Activated CD4-positive, alpha-beta memory T cell treated with anti-CD3 and anti-CD28 coated beads for 36 hours (primary cell): Measurements from ENCODE around the gene SLC44A1. TPM values are rescaled to one million over a fixed set of nuclear protein-coding genes. Genes with fewer than 3 reads are reported as not detected.
A peak's percentile ranks its signal among the peaks of the same experiment; 100 is the strongest.

Source experiments
- CTCF ChIA-PET: fragments of 350-600 bp; sonication (Branson Sonifier 250); formaldehyde crosslinking; loops from one replicate; lab custom pipeline; 2021; ENCODE audit warnings: antibody characterized with exemption, inconsistent platforms; lab: Charles Lee
- POLR2A ChIA-PET: fragments of 350-600 bp; sonication (Branson Sonifier 250); formaldehyde crosslinking; loops from one replicate; lab custom pipeline; 2021; ENCODE audit warnings: antibody characterized with exemption; lab: Charles Lee
- DNase-seq: peaks from one replicate; pipeline ENCODE4 v3.0.0-alpha.2; 2020
- H3K27ac Mint-ChIP-seq: one replicate; pipeline ENCODE4 v1.8.0; 2021; ENCODE audit warnings: mixed read lengths
- H3K27me3 Mint-ChIP-seq: one replicate; pipeline ENCODE4 v1.8.0; 2021; ENCODE audit warnings: mixed read lengths
- H3K36me3 Mint-ChIP-seq: one replicate; pipeline ENCODE4 v1.8.0; 2021; ENCODE audit warnings: mixed read lengths
- H3K4me1 Mint-ChIP-seq: one replicate; pipeline ENCODE4 v1.8.0; 2021; ENCODE audit warnings: low read depth, mixed read lengths
- H3K4me3 Mint-ChIP-seq: one replicate; pipeline ENCODE4 v1.8.0; 2021; ENCODE audit warnings: mild to moderate bottlenecking, mixed read lengths
- H3K9me3 Mint-ChIP-seq: one replicate; pipeline ENCODE4 v1.8.0; 2021; ENCODE audit warnings: mixed read lengths
- intact Hi-C: fragments of 100-400 bp; cut with micrococcal nuclease; formaldehyde crosslinking; loops from one replicate; pipeline ENCODE4 v1.15.1; 2023
- total RNA-seq, 2 experiments: library from RNA; stranded (reverse); gene quantifications; one replicate each; pipeline ENCODE4 v1.2.3, GENCODE V29; 2021

The SLC44A1 gene
- total RNA-seq, 2 experiments from 2014 or later: 11.8 to 12.2 TPM

DNA sequence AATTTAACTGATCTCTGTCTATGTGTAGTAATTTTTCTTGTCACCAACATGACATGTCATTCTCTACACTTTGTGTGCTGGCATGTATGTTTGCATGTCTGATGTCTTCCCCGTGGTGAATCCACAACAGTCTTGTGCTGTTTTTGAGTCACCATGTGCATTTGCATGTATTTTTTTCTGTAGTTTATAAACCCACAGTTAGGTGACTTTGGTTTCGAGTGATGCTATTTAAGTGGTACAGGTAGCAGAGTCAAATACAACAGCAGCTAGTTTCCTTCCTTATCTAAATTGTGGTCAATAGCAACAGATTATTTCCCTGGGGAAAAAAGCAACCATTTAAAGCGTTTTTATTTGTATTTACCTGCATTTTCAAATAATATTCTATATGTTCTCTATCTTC lies 113.5 kb downstream of the SLC44A1 start:
- POLR2A ChIA-PET: interaction anchor here (1.3 kb wide), 1 partner anchor 113 kb away, joined by 4 read pairs; the partner anchor contains the start of gene SLC44A1
- no peak overlapping the region for H3K4me3 Mint-ChIP-seq
- no peak for DNase-seq
- intact Hi-C loops: no loop called here
- CTCF ChIA-PET: interaction anchor here (1.2 kb wide), 1 partner anchor 58 kb away, joined by 4 read pairs; no protein-coding TSS in a partner anchor
- H3K4me1 Mint-ChIP-seq: peaks cover 13% of the 10 kb centered on the region
- no peak overlapping the region for H3K27ac Mint-ChIP-seq
- H3K9me3 Mint-ChIP-seq: no peaks in the 10 kb centered on the region
- H3K36me3 Mint-ChIP-seq: peaks cover 8% of the 10 kb centered on the region
- H3K27me3 Mint-ChIP-seq: no peaks in the 10 kb centered on the region

DNA sequence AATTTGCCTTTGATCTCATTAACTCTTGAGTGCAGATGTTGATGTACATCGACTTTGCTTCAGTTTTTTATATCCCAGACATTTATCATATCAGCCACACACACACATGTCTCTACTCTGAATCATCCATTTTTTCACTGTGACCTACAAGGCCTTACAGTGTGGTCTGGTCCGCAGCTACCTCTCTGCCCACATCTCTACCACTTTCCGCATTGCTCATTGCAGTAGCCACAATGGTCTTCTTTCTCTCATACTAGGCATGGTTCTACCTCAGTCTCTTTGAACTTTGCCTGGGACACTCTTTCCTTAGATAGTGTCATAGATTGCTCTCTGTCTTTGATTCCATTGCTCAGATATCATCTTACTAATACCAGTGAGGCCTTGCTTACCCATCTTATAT lies 115.4 kb downstream of the SLC44A1 start:
- intact Hi-C loops: loop anchor here (1.0 to 2.0 kb wide), 3 partner anchors 45 to 182 kb away; partner anchors contain the start of gene SLC44A1
- Mint-ChIP-seq H3K27me3 (no peaks in the 10 kb centered on the region), H3K4me3 (no peak overlapping the region), H3K36me3 (peaks cover 10% of the 10 kb centered on the region), H3K4me1 (peaks cover 13% of the 10 kb centered on the region), H3K9me3 (no peaks in the 10 kb centered on the region), H3K27ac (no peak overlapping the region)
- ChIA-PET POLR2A (interaction anchor here (0.7 to 2.8 kb wide), 4 partner anchors 11 to 115 kb away, joined by 3 to 7 read pairs (median 5); partner anchors contain the start of gene SLC44A1), CTCF (interaction anchor here (0.8 to 1.5 kb wide), 5 partner anchors 38 to 498 kb away, joined by 3 to 5 read pairs (median 3); partner anchors contain the start of gene SLC44A1)
- DNase-seq: peak; percentile 84

DNA sequence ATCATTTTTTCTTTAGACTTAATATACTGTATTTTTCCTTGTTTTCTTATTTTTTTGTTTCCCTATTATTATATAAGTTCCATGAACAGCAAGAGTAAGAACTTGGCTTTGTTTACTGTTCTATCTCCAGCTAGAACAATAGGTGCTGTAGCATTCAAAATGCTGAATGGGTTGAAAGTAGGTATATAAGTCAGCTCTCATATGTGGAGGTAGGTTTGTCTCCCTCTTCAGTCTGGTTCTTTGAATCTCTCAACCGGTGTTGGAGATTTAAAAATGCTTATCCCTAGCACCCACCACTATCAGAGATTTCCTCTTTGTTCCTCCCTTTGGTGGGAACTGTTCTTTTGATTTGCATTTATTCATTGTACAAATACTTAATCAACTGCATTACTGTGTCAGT lies 115.9 kb downstream of the SLC44A1 start:
- H3K36me3 Mint-ChIP-seq: peaks cover 10% of the 10 kb centered on the region
- no peaks in the 10 kb centered on the region for H3K27me3 Mint-ChIP-seq
- H3K27ac Mint-ChIP-seq: no peak overlapping the region
- intact Hi-C loops: loop anchor here (1.0 to 2.0 kb wide), 3 partner anchors 44 to 182 kb away; partner anchors contain the start of gene SLC44A1
- no peaks in the 10 kb centered on the region for H3K9me3 Mint-ChIP-seq
- ChIA-PET CTCF (interaction anchor here (0.8 to 1.5 kb wide), 6 partner anchors 26 to 498 kb away, joined by 3 to 5 read pairs (median 3); partner anchors contain the start of gene SLC44A1), POLR2A (interaction anchor here (0.7 to 2.8 kb wide), 4 partner anchors 10 to 115 kb away, joined by 3 to 7 read pairs (median 5); partner anchors contain the start of gene SLC44A1)
- no peak overlapping the region for H3K4me3 Mint-ChIP-seq
- DNase-seq: no peak
- peaks cover 13% of the 10 kb centered on the region for H3K4me1 Mint-ChIP-seq

DNA sequence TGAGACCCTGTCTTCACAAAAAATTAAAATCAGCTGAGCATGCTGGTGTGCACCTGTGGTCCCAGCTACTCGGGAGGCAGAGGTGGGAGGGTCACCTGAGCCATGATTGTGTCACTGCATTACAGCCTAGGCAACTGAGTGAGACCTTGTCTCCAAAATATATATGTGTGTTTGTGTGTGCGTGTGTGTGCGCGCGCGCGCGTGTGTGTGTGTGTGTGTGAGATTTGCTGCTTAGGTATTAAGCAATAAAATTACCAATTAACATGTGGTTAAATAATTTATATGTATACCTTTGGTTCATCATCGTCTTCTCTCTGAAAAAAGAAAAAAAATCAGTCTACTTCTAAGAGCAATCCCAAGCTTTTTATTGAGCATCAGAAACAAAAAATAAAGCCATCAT lies 117.4 kb downstream of the SLC44A1 start:
- Mint-ChIP-seq H3K27me3 (no peaks in the 10 kb centered on the region), H3K4me3 (no peak overlapping the region), H3K36me3 (peaks cover 16% of the 10 kb centered on the region), H3K27ac (no peak overlapping the region), H3K9me3 (no peaks in the 10 kb centered on the region), H3K4me1 (peaks cover 10% of the 10 kb centered on the region)
- DNase-seq: no peak
- POLR2A ChIA-PET: interaction anchor here (2.8 kb wide), 1 partner anchor 117 kb away, joined by 7 read pairs; the partner anchor contains the start of gene SLC44A1
- intact Hi-C loops: loop anchor here (2.0 kb wide), 1 partner anchor 43 kb away; no protein-coding TSS in a partner anchor
- CTCF ChIA-PET: no interaction called here

DNA sequence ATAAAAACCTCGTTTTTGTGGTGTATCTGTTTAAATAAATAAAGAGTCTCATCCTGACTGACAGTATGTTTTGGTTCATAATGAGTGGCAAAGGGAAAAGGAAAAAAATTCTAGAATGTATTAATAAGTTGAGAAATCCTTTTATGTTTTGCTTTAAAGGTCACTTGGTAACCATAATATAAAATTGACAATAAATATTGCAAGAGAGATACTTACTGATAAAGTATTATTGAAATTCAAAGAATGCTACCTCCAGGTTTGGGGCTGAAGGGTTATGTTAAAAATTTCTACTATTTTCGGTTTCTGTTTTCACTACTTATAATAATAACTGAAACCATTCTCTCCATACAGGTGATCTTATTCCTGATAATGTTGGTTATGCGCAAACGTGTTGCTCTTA lies 118.0 kb downstream of the SLC44A1 start:
- ChIA-PET POLR2A (no interaction called here), CTCF (no interaction called here)
- intact Hi-C loops: no loop called here
- no peak overlapping the region for H3K4me3 Mint-ChIP-seq
- no peaks in the 10 kb centered on the region for H3K9me3 Mint-ChIP-seq
- H3K36me3 Mint-ChIP-seq: peaks cover 16% of the 10 kb centered on the region
- H3K27me3 Mint-ChIP-seq: no peaks in the 10 kb centered on the region
- H3K27ac Mint-ChIP-seq: no peak overlapping the region
- peaks cover 10% of the 10 kb centered on the region for H3K4me1 Mint-ChIP-seq
- no peak for DNase-seq

DNA sequence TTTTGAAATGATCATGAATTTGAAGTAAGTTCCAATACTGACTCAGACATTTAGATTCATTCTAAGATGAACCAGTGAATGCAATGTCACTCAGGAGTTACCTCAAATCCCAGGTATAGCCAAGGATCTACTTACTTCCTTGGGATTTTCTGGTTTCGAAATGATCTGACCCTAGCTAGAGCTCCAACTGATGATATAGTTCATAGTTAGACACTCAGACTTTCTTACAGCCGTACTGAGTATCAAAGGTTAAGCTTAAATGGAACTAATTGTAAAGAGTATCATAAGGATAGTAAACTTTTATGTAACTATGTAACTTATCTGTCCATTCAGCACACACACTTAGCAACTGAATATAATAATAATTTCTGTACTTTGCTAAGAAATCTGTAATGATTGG lies 119.4 kb downstream of the SLC44A1 start:
- intact Hi-C loops: no loop called here
- DNase-seq: no peak
- Mint-ChIP-seq H3K4me1 (peaks cover 10% of the 10 kb centered on the region), H3K27ac (no peak overlapping the region), H3K27me3 (no peaks in the 10 kb centered on the region), H3K9me3 (no peaks in the 10 kb centered on the region), H3K36me3 (peaks cover 16% of the 10 kb centered on the region), H3K4me3 (no peak overlapping the region)
- CTCF ChIA-PET: no interaction called here
- POLR2A ChIA-PET: no interaction called here

DNA sequence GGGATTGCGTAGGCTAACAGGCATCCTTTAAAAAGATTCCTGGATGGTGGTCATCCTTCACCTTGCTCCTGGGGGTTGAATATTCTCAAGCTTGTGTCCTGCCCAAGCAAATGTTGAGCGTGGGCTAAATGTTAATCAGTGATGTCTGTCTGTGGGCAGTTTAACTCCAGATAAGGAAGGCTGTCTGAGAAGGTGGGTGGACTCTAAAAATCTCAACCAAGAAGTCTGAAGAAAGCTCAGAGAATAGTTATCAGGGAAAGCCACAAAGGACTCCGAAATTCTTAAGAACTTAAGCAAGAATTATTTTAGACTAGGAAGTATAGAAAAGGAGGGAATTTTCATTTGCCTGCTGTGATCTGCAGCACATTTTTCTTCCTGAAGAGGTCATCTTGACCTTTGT lies 125.5 kb downstream of the SLC44A1 start:
- H3K9me3 Mint-ChIP-seq: no peaks in the 10 kb centered on the region
- H3K4me1 Mint-ChIP-seq: no peaks in the 10 kb centered on the region
- no peak overlapping the region for H3K4me3 Mint-ChIP-seq
- H3K27ac Mint-ChIP-seq: no peak overlapping the region
- H3K27me3 Mint-ChIP-seq: no peaks in the 10 kb centered on the region
- DNase-seq: no peak
- intact Hi-C loops: no loop called here
- H3K36me3 Mint-ChIP-seq: peaks cover 11% of the 10 kb centered on the region
- CTCF ChIA-PET: no interaction called here
- POLR2A ChIA-PET: interaction anchor here (0.6 kb wide), 1 partner anchor 71 kb away, joined by 3 read pairs; no protein-coding TSS in a partner anchor

DNA sequence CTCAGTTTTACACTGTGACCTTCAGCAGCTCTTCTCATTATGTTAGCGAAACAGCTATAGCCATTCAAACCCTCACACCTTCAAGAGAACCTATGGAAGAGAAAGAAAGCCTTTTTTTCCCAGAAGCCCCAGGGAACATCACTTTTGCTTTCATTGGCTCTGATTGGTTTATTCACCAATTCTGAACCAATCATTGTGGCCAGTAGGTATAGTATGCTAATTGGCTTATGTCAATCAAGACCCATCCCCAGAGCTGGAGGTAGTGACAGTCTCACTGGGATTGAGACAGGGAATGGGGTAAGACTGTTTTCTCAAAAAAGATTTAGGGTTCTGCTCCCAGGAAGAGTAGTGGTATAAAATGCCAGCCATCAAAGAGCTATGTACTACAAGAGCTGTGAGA lies 129.3 kb downstream of the SLC44A1 start:
- H3K36me3 Mint-ChIP-seq: peaks cover 8% of the 10 kb centered on the region
- POLR2A ChIA-PET: no interaction called here
- no peak overlapping the region for H3K4me3 Mint-ChIP-seq
- H3K9me3 Mint-ChIP-seq: no peaks in the 10 kb centered on the region
- no peaks in the 10 kb centered on the region for H3K4me1 Mint-ChIP-seq
- DNase-seq: no peak
- no peaks in the 10 kb centered on the region for H3K27me3 Mint-ChIP-seq
- H3K27ac Mint-ChIP-seq: no peak overlapping the region
- CTCF ChIA-PET: no interaction called here
- intact Hi-C loops: no loop called here

DNA sequence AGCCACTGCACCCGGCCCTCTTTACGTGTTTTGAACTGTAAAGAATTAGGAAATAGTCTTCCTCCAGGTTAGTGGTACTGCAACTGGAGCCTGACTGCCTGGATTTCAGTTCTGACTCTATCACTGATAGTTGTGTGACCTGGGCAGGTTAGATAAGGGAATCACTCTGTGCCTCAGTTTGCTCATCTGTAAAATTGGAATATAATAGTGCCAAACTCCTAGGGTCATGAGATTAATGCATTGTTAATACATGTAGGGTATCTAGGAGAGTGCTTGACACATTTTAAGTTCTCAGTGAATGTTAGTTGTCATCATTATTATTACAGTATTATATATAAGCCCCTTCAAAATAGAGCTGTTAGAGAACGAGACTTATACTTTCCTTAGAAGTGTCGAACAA lies 130.9 kb downstream of the SLC44A1 start:
- intact Hi-C loops: no loop called here
- Mint-ChIP-seq H3K4me3 (no peak overlapping the region), H3K27me3 (no peaks in the 10 kb centered on the region), H3K9me3 (no peaks in the 10 kb centered on the region), H3K27ac (no peak overlapping the region), H3K36me3 (peaks cover 8% of the 10 kb centered on the region), H3K4me1 (no peaks in the 10 kb centered on the region)
- ChIA-PET CTCF (no interaction called here), POLR2A (no interaction called here)
- no peak for DNase-seq

DNA sequence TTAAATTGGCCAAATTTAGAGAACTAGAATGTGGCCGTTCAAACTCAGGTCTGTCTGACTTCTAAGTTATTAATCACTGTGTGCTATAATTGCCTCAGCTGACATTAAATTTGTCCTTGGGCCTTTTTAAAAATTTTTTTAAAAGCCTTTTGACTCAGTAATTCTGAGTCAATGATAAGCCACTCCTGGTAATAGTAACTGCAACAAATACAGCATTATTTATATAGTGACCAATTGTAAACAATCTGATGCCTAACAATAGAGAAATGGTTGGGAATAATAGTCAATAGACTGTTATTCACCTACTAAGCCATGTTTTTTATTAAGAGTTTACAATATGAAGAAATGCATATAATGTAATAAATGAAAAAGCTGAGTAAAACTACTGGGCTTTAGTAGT lies 132.4 kb downstream of the SLC44A1 start:
- ChIA-PET CTCF (no interaction called here), POLR2A (no interaction called here)
- no peaks in the 10 kb centered on the region for H3K4me1 Mint-ChIP-seq
- no peak overlapping the region for H3K27ac Mint-ChIP-seq
- H3K4me3 Mint-ChIP-seq: no peak overlapping the region
- intact Hi-C loops: no loop called here
- no peak for DNase-seq
- peaks cover 6% of the 10 kb centered on the region for H3K36me3 Mint-ChIP-seq
- no peaks in the 10 kb centered on the region for H3K27me3 Mint-ChIP-seq
- H3K9me3 Mint-ChIP-seq: no peaks in the 10 kb centered on the region

DNA sequence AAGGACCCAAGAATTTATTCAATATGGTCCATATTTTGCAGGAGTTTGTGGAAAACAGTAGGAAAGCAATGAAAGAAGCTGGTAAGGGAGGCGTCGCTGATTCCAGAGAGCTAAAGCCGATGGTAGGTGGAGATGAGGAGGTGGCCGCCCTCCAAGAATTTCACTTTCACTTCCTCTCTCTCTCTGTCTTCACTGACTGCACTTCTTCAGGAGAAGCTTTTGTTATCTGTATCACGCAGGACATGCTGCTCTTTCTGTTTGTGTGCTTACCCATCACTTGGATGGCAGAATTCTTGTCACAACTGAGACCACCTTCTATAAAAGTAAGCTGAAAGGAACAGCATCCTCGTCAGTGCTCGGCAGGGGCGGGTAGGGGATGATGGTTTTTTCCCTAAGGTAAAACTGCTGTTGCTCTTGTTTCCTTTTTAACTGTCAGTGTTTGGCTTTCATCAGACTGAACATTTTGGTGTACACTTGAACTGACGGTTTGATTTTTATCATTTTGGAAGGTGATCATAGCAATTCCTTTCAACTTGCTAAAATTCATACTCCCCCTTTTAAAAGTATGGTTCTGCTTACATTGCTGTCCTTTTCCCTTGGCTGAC lies 141.0 kb downstream of the SLC44A1 start:
- peaks cover 3% of the 10 kb centered on the region for H3K36me3 Mint-ChIP-seq
- no peak overlapping the region for H3K27ac Mint-ChIP-seq
- intact Hi-C loops: no loop called here

DNA sequence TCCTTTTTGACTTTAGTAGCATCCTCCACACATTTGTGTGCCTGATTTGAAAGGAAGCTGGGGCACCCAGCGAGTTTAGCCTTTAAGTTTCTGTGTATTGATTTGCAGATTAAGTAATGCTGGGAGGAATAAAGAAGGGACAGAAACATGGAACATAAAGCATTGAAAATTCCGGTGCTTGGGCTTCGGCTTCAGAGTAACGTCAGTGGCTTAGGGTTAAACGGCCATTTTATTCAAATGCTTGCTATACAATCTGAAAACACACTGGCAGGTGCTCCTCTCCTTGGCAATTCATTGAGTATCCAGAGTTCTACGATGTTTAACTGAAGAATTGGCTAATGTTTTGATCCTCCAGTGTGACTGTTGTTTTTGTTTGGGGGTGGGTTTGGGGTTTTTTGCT lies 145.3 kb downstream of the SLC44A1 start:
- peaks cover 12% of the 10 kb centered on the region for H3K4me1 Mint-ChIP-seq
- H3K27me3 Mint-ChIP-seq: peaks cover 1% of the 10 kb centered on the region

More for the DNA sequence above, 141.0 kb downstream of the SLC44A1 start:
- peaks cover 1% of the 10 kb centered on the region for H3K27me3 Mint-ChIP-seq
- ChIA-PET CTCF (no interaction called here), POLR2A (interaction anchor here (1.7 kb wide), 1 partner anchor 25 kb away, joined by 5 read pairs; no protein-coding TSS in a partner anchor)
- peak overlapping the region; percentile 77 for H3K4me3 Mint-ChIP-seq
- DNase-seq: peak; percentile 40
- H3K9me3 Mint-ChIP-seq: no peaks in the 10 kb centered on the region
- H3K4me1 Mint-ChIP-seq: peaks cover 13% of the 10 kb centered on the region

More for the DNA sequence above, 145.3 kb downstream of the SLC44A1 start:
- intact Hi-C loops: no loop called here
- Mint-ChIP-seq H3K4me3 (no peak overlapping the region), H3K27ac (no peak overlapping the region), H3K9me3 (no peaks in the 10 kb centered on the region), H3K36me3 (peaks cover 2% of the 10 kb centered on the region)
- ChIA-PET CTCF (no interaction called here), POLR2A (no interaction called here)
- DNase-seq: no peak
